Left colon (tissue), 2 donors: ENCODE data around the gene GADL1. TPM values are rescaled to one million over a fixed set of nuclear protein-coding genes. Genes with fewer than 3 reads are reported as not detected.
A peak's percentile ranks its signal among the peaks of the same experiment; 100 is the strongest.

Experiments
- ATAC-seq: fragments of 200-7000 bp; cut with Tn5 transposase; one replicate; pipeline ENCODE4 v1.9.1; 2020; ENCODE audit warnings: mild to moderate bottlenecking, moderate library complexity
- DNase-seq, 2 donors: peaks; one replicate each; pipeline ENCODE4 v3.0.0-alpha.2; 2020
- intact Hi-C, 2 donors: fragments of 100-400 bp; cut with DNase I in 1 of 2; cut with micrococcal nuclease in 1 of 2; formaldehyde crosslinking; loops; one replicate each; pipeline versions ENCODE4 v1.11.2 to v1.14.0; 2022; cut with DNase I, micrococcal nuclease
- total RNA-seq, 2 donors: library from RNA; stranded (reverse); fragmentation: NEBNext Ultra II Directional; extraction: Animal tissue kit (Norgen Biotek cat#: 25700); gene quantifications; one replicate each; pipeline ENCODE4 v1.2.1, GENCODE V29; 2021
- donor health status: DM: no; HTN: no; CAD: no.
- donor health status: DM: yes; HTN: yes; CAD: no.

Gene GADL1
- total RNA-seq, 2 donors from 2014 or later = not detected

DNA sequence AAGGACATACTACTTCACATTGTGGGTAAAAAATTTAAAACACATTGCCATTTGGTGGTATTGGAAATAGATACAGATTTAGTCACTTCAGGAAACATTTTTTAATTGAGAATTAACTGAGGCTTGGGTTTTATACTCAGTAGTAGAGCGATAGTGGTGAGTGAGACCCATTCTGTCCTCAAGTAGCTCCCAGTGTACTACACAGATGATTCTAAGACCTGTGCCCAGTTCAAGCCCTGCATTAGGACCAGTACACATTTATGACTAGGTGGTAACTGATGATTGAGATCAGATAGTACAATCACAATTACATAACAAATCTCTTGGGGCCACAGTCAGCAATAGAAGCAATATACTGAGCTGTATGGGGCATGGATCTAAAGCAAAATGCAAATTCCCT is 67.4 kb downstream of the GADL1 start:
- ATAC-seq = no peak
- intact Hi-C loops = no loop called here
- no peak for DNase-seq

DNA sequence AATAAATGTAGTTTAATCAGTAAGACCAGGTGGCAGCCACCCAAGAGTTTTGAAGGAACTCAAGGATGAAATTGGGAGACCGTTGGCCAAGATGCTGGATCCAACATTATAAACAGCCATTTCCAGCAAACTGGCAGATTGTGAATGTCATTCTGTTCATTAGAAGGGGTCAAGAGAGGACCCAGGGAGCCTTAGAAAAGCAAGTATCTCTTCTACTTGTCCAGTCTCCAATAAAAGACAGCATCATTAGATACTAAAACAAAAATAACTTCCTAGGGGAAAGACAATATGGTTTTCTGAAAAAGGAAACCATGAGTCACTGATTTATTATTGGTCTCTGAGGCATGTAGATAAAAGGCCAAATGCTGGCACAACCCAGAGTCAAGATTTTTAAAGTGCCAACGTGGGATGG is 67.9 kb downstream of the GADL1 start:
- intact Hi-C loops = no loop called here
- ATAC-seq = no peak
- DNase-seq = no peak

- no peak for ATAC-seq
- intact Hi-C loops = no loop called here
- DNase-seq = no peak
Measured at GRCh38 chr3:30819067-30819798, 75.2 kb downstream of the GADL1 start.

- intact Hi-C loops = no loop called here
- ATAC-seq (no peak), DNase-seq (no peak)
Measured at GRCh38 chr3:30813734-30814133, 80.7 kb downstream of the GADL1 start.

GRCh38 chr3:30811151-30811795 is 83.2 kb downstream of the GADL1 start:
- intact Hi-C loops = no loop called here
- ATAC-seq (no peak), DNase-seq (no peak)

GRCh38 chr3:30810625-30811024 is 83.8 kb downstream of the GADL1 start:
- DNase-seq (no peak), ATAC-seq (no peak)
- intact Hi-C loops = no loop called here

GRCh38 chr3:30805695-30806094 is 88.8 kb downstream of the GADL1 start:
- intact Hi-C loops = no loop called here
- DNase-seq = no peak
- no peak for ATAC-seq

DNA sequence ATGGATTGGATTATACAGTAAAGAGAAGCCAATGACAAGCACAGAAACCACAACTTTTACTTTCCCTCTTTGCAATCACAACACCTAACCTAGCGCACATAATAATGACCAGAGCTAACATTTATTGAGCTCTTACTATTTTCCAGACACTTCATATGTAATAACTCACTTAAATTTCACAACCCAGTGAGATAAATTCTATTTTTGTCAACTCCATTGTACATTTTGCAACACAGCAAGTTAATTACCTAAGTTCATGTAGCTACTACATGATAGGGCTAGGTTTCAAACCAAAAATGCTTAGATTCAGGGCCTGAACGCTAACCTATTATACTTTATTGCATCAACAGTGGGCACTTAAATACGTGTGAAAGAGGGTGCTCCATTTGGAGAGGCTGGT is 89.5 kb downstream of the GADL1 start:
- ATAC-seq (no peak), DNase-seq (no peak)
- intact Hi-C loops = no loop called here

DNA sequence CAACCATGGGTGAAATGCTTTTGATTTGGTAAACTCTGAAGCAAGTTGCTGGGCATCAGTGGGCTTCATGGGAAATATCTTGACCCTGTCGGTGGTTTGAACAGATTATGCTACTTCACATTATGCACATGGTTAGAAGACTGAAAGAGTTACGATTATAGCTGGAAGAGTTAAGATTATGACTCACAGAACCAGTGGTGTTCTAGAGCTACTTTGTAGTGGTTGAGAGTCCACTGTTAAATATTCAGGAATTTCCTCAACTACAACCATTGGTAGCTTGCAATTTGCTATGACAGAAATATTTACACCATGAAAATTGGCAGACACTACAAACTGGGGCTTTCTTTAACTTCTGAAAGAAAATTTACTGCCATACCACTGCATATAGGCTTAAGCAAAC is 99.3 kb downstream of the GADL1 start:
- DNase-seq (no peak), ATAC-seq (no peak)
- intact Hi-C loops = no loop called here

GRCh38 chr3:30793740-30794139 is 100.7 kb downstream of the GADL1 start:
- ATAC-seq (no peak), DNase-seq (no peak)
- intact Hi-C loops = no loop called here

DNA sequence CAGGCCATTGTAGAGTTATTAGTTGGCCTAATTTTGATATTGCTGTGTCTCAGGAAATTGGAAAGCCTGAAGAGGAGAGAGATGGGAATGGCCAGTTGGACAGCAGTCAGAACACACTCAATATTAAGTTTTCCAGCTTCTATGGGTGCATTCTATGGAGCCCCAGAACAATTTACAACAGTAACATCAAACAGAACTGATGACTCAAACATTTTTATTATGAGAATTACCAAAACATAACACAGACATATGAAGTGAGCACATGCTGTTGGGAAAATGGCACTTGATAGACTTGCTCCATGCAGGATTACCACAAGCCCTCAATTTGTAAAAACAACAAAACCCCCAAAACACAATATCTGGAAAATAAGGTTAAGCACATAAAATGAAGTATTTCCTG is 104.3 kb downstream of the GADL1 start:
- no peak for DNase-seq
- intact Hi-C loops = no loop called here

GRCh38 chr3:30786365-30786764 is 108.1 kb downstream of the GADL1 start:
- intact Hi-C loops = no loop called here
- no peak for ATAC-seq

More for the DNA sequence above, 104.3 kb downstream of the GADL1 start:
- ATAC-seq = no peak

DNA sequence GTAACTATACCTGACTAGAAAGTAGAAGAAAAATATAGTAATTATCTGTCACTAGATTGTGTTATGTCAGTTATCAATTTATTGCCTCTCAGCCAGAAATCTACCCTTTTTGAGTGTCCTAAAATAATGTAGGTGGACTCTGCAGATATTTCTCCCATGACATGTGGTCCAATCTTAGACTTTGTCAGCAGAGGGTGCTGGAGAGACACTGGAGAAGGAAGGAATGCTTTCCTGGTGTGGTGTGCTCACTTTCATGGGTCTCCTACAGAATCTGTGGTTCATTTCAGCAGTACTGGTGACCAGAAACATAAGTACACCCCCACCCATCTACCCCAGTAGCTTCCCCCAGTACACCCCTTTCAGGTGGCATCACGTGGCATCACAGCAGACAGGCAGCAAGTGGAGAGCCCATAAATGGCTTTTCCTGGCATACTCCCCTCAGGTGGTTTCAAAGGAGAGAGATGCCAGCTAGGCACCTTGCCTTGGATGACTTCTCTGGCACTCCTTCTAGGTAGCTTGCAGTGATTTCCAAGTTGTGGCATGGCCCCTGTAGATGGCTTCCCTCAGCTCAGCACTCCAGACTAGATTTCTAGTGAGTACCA is 114.7 kb downstream of the GADL1 start:
- intact Hi-C loops = no loop called here
- DNase-seq (peak in 1 of 2 donors; percentile 14), ATAC-seq (peak; percentile 68)

More at GRCh38 chr3:30786365-30786764, 108.1 kb downstream of the GADL1 start:
- DNase-seq = no peak

DNA sequence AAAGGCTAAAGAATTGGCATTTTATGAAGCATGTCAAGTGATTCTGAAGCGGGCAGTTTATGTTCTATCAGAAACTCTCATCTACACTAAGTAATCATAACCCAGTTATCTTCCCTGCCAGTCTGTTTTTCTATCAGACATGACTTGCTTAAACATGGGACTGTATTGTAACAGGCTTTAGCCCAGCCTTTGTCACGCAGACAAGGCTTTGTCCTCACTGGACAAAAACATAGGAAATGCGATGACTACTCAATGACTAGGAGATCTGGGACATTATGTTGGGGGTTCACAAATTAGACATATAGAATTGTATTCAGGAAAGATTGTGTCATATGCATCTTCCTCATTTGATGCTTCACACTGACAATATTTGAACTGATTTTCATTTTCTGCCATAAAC is 115.5 kb downstream of the GADL1 start:
- DNase-seq = no peak
- ATAC-seq = no peak
- intact Hi-C loops = no loop called here

- no peak for DNase-seq
- intact Hi-C loops = no loop called here
- no peak for ATAC-seq
Measured at GRCh38 chr3:30777426-30778113, 116.9 kb downstream of the GADL1 start.

DNA sequence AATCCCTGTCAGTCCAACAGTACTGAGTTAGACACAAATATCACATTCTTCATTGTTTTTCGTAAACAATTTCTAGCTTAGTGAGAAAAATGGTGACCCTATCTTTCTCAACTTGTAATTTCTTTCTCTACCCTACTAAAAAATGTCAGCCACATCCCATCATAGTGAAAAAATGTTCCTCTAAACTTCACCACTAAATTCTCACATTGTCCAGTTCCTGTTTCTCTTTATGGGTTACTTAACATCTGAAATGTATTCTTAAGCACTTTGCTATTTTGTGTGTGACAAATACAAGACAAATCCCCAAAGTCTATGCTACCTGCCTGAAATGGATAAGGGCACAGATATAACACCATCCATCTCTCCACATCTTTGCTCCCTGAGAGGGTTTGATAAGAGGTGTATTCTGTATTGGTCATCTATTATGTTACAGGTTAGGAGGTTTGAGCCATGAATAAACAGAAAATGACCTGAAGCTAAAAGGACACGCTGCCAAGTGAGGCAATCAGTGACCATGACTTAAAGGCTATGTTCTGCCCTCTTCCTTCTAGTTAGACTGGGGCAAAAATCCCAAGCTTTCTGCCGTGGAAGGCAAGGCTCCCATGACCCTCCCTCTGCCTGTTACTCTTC is 118.2 kb downstream of the GADL1 start:
- DNase-seq = no peak
- ATAC-seq = no peak
- intact Hi-C loops = no loop called here

DNA sequence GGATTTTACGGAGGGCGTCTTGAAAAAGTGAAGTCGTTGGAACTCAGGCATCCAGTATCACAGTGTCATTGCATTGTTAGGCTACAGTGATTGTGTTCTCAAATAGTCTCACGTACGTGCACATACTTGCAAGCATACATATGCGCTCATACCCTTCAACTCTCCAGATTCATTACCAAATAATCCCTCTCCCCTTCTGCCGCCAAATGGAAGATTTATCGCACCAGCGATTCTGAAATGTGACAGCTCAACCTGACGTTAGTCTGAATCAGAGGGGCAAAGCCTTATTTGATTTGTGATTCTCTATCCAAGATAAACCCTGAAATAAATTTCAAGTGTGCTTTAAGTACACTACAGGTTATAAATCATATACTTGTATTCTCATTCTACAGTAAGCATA is 119.4 kb downstream of the GADL1 start:
- DNase-seq = no peak
- ATAC-seq = peak; percentile 48
- intact Hi-C loops = no loop called here

DNA sequence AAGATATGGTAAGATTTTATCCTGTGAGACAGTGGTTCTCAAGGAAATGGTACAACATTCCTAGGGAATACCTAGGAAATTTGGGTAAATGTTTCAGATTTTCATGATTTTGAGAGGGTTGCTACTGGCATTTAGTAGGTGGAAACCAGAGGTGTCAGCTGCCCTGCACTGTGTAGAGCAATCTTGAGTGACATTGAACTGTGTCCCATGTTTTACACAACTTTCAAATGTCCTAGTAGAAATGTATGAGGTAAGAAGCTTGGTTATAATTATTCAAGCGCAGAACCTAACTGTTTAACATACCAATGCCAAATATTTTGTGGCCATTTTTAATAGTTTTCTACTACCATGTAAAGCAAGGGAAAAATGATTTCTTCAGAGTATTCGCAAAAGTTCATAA is 120.4 kb downstream of the GADL1 start:
- ATAC-seq (no peak), DNase-seq (no peak)
- intact Hi-C loops = no loop called here

DNA sequence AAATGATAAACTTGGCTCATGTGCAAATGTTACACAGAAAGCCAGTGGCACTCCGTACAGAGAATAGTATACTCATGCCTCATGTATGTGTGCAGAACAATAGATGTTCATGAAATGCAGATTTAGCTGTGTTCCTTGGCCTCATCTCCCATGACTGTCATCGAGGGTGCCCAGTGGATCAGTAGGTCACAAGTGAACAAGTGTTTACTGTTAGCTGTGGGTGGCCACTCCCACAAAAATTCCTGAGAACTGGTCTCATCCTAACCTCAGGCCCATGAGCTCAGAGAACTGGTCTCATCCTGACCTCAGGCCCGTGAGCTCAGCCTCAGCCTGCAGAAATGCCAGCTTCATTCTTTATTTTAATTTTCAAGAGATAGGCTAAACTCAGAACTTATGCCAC is 124.1 kb downstream of the GADL1 start:
- ATAC-seq (no peak), DNase-seq (no peak)
- intact Hi-C loops = no loop called here
